Astrocyte (in vitro differentiated cells and primary cell): ENCODE measurements around the gene LMTK3. TPM values are rescaled to one million over a fixed set of nuclear protein-coding genes. Genes with fewer than 3 reads are reported as not detected.

Source experiments
- DNase-seq: peaks from one replicate; pipeline ENCODE4 v3.0.0-alpha.2; 2010; ENCODE audit warnings: low read depth
- FAIRE-seq: peaks from 2 replicates; lab custom pipeline; 2011; peaks lifted over from hg19 to GRCh38; lab: Jason Lieb, UNC
- H2AFZ ChIP-seq: 2 replicates; pipeline ENCODE4 v1.6.0; 2012; ENCODE audit warnings: low read depth, low read length, inconsistent platforms
- H3K27ac ChIP-seq: 2 replicates; pipeline ENCODE4 v1.5.1; 2011; ENCODE audit warnings: low read depth, low read length, inconsistent platforms
- H3K27me3 ChIP-seq: 2 replicates; pipeline ENCODE4 v1.6.0; 2011; ENCODE audit warnings: low read length, inconsistent platforms; ENCODE audit not compliant: insufficient read depth
- H3K36me3 ChIP-seq: 2 replicates; pipeline ENCODE4 v1.5.1; 2011; ENCODE audit warnings: low read length, inconsistent platforms; ENCODE audit not compliant: insufficient read depth
- H3K4me1 ChIP-seq: 2 replicates; pipeline ENCODE4 v1.5.1; 2011; ENCODE audit warnings: low read length, inconsistent platforms; ENCODE audit not compliant: insufficient read depth
- H3K4me2 ChIP-seq: 2 replicates; pipeline ENCODE4 v1.6.0; 2012; ENCODE audit warnings: low read length, inconsistent platforms
- H3K4me3 ChIP-seq: 2 replicates; pipeline ENCODE4 v1.5.1; 2011; ENCODE audit warnings: low read depth, mild to moderate bottlenecking, low read length, inconsistent platforms; ENCODE audit not compliant: insufficient read depth
- H3K79me2 ChIP-seq: 2 replicates; pipeline ENCODE4 v1.6.0; 2012; ENCODE audit warnings: mild to moderate bottlenecking, low read length, inconsistent platforms; ENCODE audit not compliant: insufficient read depth
- H3K9ac ChIP-seq: 2 replicates; pipeline ENCODE4 v1.6.0; 2012; ENCODE audit warnings: mild to moderate bottlenecking, low read length, inconsistent platforms
- H3K9me3 ChIP-seq: 2 replicates; pipeline ENCODE4 v1.5.1; 2012; ENCODE audit warnings: low read depth, mild to moderate bottlenecking, low read length, inconsistent platforms; ENCODE audit not compliant: insufficient read depth
- H4K20me1 ChIP-seq: 2 replicates; pipeline ENCODE4 v1.6.0; 2012; ENCODE audit warnings: low read length, inconsistent platforms; ENCODE audit not compliant: insufficient read depth
- H3K27ac Mint-ChIP-seq: one replicate; pipeline ENCODE4 v1.8.0; 2021; ENCODE audit warnings: mild to moderate bottlenecking, mixed read lengths; ENCODE audit not compliant: unreplicated experiment
- H3K27me3 Mint-ChIP-seq: one replicate; pipeline ENCODE4 v1.8.0; 2021; ENCODE audit warnings: low read depth, mixed read lengths; ENCODE audit not compliant: unreplicated experiment
- H3K36me3 Mint-ChIP-seq: one replicate; pipeline ENCODE4 v1.8.0; 2021; ENCODE audit warnings: low read depth, mixed read lengths; ENCODE audit not compliant: unreplicated experiment
- H3K4me1 Mint-ChIP-seq: one replicate; pipeline ENCODE4 v1.8.0; 2021; ENCODE audit warnings: low read depth, mixed read lengths; ENCODE audit not compliant: unreplicated experiment
- H3K4me3 Mint-ChIP-seq: one replicate; pipeline ENCODE4 v1.8.0; 2021; ENCODE audit warnings: mild to moderate bottlenecking, moderate library complexity, mixed read lengths; ENCODE audit not compliant: unreplicated experiment
- H3K9me3 Mint-ChIP-seq: one replicate; pipeline ENCODE4 v1.8.0; 2021; ENCODE audit warnings: mild to moderate bottlenecking, mixed read lengths; ENCODE audit not compliant: unreplicated experiment
- EZH2 ChIP-seq: IDR thresholded peaks from 2 replicates; pipeline ENCODE4 v1.6.1; 2012; ENCODE audit warnings: mild to moderate bottlenecking, low read length, inconsistent platforms; ENCODE audit not compliant: insufficient read depth
- total RNA-seq: library from RNA; stranded (reverse); gene quantifications from 2 replicates; pipeline ENCODE4 v1.2.1, GENCODE V29; 2021
- TF ChIP-seq, protein P1 (sequence below): IDR thresholded peaks from 2 replicates; pipeline ENCODE4 v1.5.1; 2011; ENCODE audit warnings: low read depth, mild to moderate bottlenecking, inconsistent platforms, low read length, moderate library complexity; ENCODE audit not compliant: insufficient read depth

The LMTK3 gene
- total RNA-seq, 1 donor from 2014 or later: 6.2 TPM

DNA sequence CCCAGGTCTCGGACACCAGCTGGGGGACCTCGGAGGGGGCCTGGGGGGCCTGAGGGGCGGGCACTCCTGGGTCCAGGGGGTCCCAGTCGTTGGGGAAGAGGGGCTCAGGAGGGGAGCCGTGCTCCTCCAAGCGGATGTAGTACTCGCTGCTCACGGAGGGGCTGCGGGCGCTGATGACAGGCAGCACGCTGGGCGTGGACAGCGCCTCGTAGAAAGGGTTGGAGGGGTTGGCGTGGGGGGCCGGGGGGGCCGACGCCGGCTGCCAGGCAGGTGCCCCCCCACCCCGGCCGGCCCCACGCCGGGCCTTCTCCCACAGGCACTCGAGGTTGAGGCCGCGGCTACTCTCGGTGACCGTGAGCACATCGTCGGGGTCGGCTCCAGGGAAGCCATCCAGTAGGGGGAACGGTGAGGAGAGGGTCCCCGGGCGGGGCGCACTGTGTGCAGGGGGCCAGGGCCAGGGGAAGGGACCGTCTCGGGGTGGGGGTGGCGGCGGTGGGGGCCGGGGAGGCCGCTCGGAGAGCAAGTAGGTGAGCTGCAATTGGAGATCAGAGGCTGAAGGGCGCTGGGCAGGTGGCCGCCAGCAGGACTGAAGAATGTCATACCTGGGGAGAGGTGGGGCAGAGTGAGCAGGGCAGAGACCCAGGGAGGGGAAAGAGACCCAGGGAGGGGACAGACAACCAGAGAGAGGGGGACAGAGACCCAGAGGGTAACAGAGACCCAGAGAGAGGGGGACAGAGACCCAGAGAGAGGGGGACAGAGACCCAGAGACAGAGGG, 12.1 kb downstream of the LMTK3 start:
- no peak overlapping the region for H3K27ac ChIP-seq
- no peaks in the 10 kb centered on the region for H3K36me3 ChIP-seq
- no peak for DNase-seq
- peaks cover 12% of the 10 kb centered on the region for H3K27me3 ChIP-seq
- H3K4me3 ChIP-seq: no peak overlapping the region
- H3K4me1 ChIP-seq: no peaks in the 10 kb centered on the region
- no peaks in the 10 kb centered on the region for H3K9me3 ChIP-seq
- H3K9me3 Mint-ChIP-seq: no peaks in the 10 kb centered on the region
- H3K9ac ChIP-seq: no peak overlapping the region
- peaks cover 3% of the 10 kb centered on the region for H3K4me1 Mint-ChIP-seq
- no peak for TF ChIP-seq EZH2
- TF ChIP-seq, protein P1, sequence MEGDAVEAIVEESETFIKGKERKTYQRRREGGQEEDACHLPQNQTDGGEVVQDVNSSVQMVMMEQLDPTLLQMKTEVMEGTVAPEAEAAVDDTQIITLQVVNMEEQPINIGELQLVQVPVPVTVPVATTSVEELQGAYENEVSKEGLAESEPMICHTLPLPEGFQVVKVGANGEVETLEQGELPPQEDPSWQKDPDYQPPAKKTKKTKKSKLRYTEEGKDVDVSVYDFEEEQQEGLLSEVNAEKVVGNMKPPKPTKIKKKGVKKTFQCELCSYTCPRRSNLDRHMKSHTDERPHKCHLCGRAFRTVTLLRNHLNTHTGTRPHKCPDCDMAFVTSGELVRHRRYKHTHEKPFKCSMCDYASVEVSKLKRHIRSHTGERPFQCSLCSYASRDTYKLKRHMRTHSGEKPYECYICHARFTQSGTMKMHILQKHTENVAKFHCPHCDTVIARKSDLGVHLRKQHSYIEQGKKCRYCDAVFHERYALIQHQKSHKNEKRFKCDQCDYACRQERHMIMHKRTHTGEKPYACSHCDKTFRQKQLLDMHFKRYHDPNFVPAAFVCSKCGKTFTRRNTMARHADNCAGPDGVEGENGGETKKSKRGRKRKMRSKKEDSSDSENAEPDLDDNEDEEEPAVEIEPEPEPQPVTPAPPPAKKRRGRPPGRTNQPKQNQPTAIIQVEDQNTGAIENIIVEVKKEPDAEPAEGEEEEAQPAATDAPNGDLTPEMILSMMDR: no peak
- peaks cover 17% of the 10 kb centered on the region for H3K27me3 Mint-ChIP-seq
- no peaks in the 10 kb centered on the region for H4K20me1 ChIP-seq
- H2AFZ ChIP-seq: no peak overlapping the region
- peaks cover 4% of the 10 kb centered on the region for H3K36me3 Mint-ChIP-seq
- no peaks in the 10 kb centered on the region for H3K79me2 ChIP-seq
- no peak overlapping the region for H3K4me2 ChIP-seq
- H3K4me3 Mint-ChIP-seq: no peak overlapping the region
- FAIRE-seq: no peak
- H3K27ac Mint-ChIP-seq: no peak overlapping the region

DNA sequence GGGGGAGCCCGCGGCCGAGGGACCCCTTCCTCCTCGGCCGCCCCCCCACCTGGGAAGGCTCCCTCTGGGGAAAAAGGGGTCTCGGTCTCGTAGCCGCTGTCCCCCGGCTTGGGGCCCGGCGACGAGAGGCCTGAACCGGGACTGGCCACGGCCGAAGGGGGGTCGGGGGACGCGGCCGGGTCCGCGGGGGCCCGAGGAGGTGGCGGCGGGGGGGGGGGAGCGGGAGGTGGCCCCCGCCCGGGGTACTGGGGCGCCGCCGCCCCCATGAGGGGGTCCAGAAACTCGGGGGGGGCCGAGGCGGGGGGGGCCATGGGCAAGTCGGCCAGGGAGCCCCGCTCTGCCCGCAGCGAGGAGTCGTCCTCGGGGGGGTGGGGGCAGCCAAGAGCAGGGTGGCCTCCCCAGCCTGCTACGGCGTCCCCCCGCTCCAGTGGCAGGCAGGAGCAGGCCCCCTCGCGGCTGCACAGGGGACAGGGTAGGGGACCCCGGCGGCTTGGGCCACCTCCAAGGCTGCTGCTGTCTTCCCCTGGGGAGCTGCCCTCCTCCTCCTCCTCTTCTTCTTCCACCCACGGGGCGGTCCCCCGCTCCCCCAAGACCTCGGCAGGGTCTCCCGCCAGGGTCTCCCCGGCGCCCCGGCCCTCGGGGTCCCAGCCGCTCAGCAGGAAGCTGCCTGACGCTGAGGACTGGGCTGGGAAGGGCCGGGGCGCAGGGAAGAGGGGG, 12.9 kb downstream of the LMTK3 start:
- Histone ChIP-seq H4K20me1 (no peaks in the 10 kb centered on the region), H3K9me3 (no peaks in the 10 kb centered on the region), H3K9ac (no peak overlapping the region), H3K4me3 (no peak overlapping the region), H3K4me1 (no peaks in the 10 kb centered on the region), H3K27me3 (peaks cover 12% of the 10 kb centered on the region), H3K27ac (no peak overlapping the region), H3K79me2 (no peaks in the 10 kb centered on the region), H2AFZ (no peak overlapping the region), H3K36me3 (no peaks in the 10 kb centered on the region), H3K4me2 (no peak overlapping the region)
- Mint-ChIP-seq H3K27ac (no peak overlapping the region), H3K4me1 (peaks cover 4% of the 10 kb centered on the region), H3K9me3 (no peaks in the 10 kb centered on the region), H3K27me3 (peaks cover 17% of the 10 kb centered on the region), H3K36me3 (peaks cover 4% of the 10 kb centered on the region), H3K4me3 (no peak overlapping the region)
- FAIRE-seq: no peak
- no peak for DNase-seq
- TF ChIP-seq EZH2: no peak
- TF ChIP-seq, protein P1: no peak
